Keratinocyte (primary cell): ENCODE results near the gene PRIMPOL. TPM values are rescaled to one million over a fixed set of nuclear protein-coding genes. Genes with fewer than 3 reads are reported as not detected.

ENCODE experiments used
- DNase-seq: peaks from one replicate; pipeline ENCODE4 v3.0.0-alpha.2; 2011; ENCODE audit warnings: low read depth, missing footprints, low spot score
- FAIRE-seq: peaks from 2 replicates; lab custom pipeline; 2011; peaks lifted over from hg19 to GRCh38; lab: Jason Lieb, UNC
- H2AFZ ChIP-seq: 2 replicates; pipeline ENCODE4 v1.6.0; 2012; ENCODE audit warnings: low read length, control low read depth, inconsistent platforms; ENCODE audit not compliant: control insufficient read depth
- H3K27ac ChIP-seq: 2 replicates; pipeline ENCODE4 v1.5.1; 2011; ENCODE audit warnings: low read length; ENCODE audit not compliant: control insufficient read depth, insufficient read depth
- H3K27me3 ChIP-seq: 3 replicates; pipeline ENCODE4 v1.6.0; 2011; ENCODE audit warnings: low read length; ENCODE audit not compliant: control insufficient read depth, insufficient read depth; ENCODE audit errors: extremely low read depth
- H3K36me3 ChIP-seq, 2 experiments: 2 replicates in 1 of 2; 3 replicates in 1 of 2; pipeline ENCODE4 v1.5.1; 2011; ENCODE audit warnings: low read length in 2 of 2, mild to moderate bottlenecking in 1 of 2; ENCODE audit not compliant: control insufficient read depth in 2 of 2, insufficient read depth in 2 of 2; ENCODE audit errors: extremely low read depth in 1 of 2
- H3K4me1 ChIP-seq: 3 replicates; pipeline ENCODE4 v1.5.1; 2011; ENCODE audit warnings: low read length; ENCODE audit not compliant: control insufficient read depth, insufficient read depth; ENCODE audit errors: extremely low read depth
- H3K4me2 ChIP-seq: 3 replicates; pipeline ENCODE4 v1.6.0; 2011; ENCODE audit warnings: low read depth, low read length; ENCODE audit not compliant: control insufficient read depth, insufficient read depth; ENCODE audit errors: extremely low read depth
- H3K4me3 ChIP-seq, 3 experiments: fragments of 200-600 bp in 1 of 3; sonication (generic) in 1 of 3; 2 replicates in 2 of 3; 3 replicates in 1 of 3; pipeline ENCODE4 v1.5.1; 2011 to 2016; ENCODE audit warnings: low read length in 3 of 3, mild to moderate bottlenecking in 3 of 3, control low read depth in 2 of 3, inconsistent platforms in 1 of 3, low read depth in 1 of 3, mixed read lengths in 1 of 3, mixed run types in 1 of 3, moderate library complexity in 1 of 3; ENCODE audit not compliant: control insufficient read depth in 2 of 3, insufficient read depth in 2 of 3; ENCODE audit errors: extremely low read depth in 1 of 3
- H3K79me2 ChIP-seq: 2 replicates; pipeline ENCODE4 v1.6.0; 2012; ENCODE audit warnings: low read length; ENCODE audit not compliant: control insufficient read depth, insufficient read depth
- H3K9ac ChIP-seq: 3 replicates; pipeline ENCODE4 v1.6.0; 2011; ENCODE audit warnings: low read length; ENCODE audit not compliant: control insufficient read depth, insufficient read depth; ENCODE audit errors: extremely low read depth
- H3K9me1 ChIP-seq: 3 replicates; pipeline ENCODE4 v1.6.0; 2011; ENCODE audit warnings: low read length; ENCODE audit not compliant: control insufficient read depth, insufficient read depth; ENCODE audit errors: extremely low read depth
- H3K9me3 ChIP-seq: 2 replicates; pipeline ENCODE4 v1.5.1; 2012; ENCODE audit warnings: low read depth, low read length; ENCODE audit not compliant: control insufficient read depth
- H4K20me1 ChIP-seq: 3 replicates; pipeline ENCODE4 v1.6.0; 2011; ENCODE audit warnings: low read length; ENCODE audit not compliant: control insufficient read depth, insufficient read depth; ENCODE audit errors: extremely low read depth
- CTCF ChIP-seq, 3 experiments: IDR thresholded peaks in 1 of 3; conservative IDR thresholded peaks in 1 of 3; optimal IDR thresholded peaks in 1 of 3; 2 replicates in 2 of 3; 3 replicates in 1 of 3; pipeline versions ENCODE3 to v1.5.1; 2011; ENCODE audit warnings: low read length in 3 of 3, mild to moderate bottlenecking in 3 of 3, moderate library complexity in 2 of 3, control low read depth in 1 of 3, inconsistent platforms in 1 of 3; ENCODE audit not compliant: insufficient read depth in 2 of 3; ENCODE audit errors: extremely low read depth in 1 of 3
- EZH2 ChIP-seq: IDR thresholded peaks from one replicate; pipeline ENCODE4 v1.6.1; 2012; ENCODE audit warnings: inconsistent platforms, mild to moderate bottlenecking, low read length, moderate library complexity
- dilution Hi-C: fragments of 300-500 bp; cut with MboI; formaldehyde crosslinking; loops from one replicate; pipeline ENCODE4 v1.7.0; 2020; ENCODE audit warnings: low sequenced_read_pairs; ENCODE audit not compliant: extremely low pct_ligation_motif_present
- polyA plus RNA-seq, 5 experiments: library from polyadenylated mRNA; depleted of rRNA in 3 of 5; stranded (reverse) in 3 of 5; stranded (forward) in 1 of 5; unstranded in 1 of 5; fragments of >200 nt; gene quantifications; 1 replicate in 1 of 5; 2 replicates in 3 of 5; 3 replicates in 1 of 5; pipeline versions ENCODE4 v1.2.1 to v1.2.3, GENCODE V29; 2011 to 2012; ENCODE audit warnings: missing spikeins in 2 of 5, low read depth in 1 of 5, low replicate concordance in 1 of 5

PRIMPOL gene
- polyA plus RNA-seq, 1 donor (not counting 4 experiments of a cell fraction or from before 2014, with no cell fraction given) = 22.8 TPM

GRCh38 chr4:184732126-184732525, 82.6 kb downstream of the PRIMPOL start:
- H3K27ac ChIP-seq = peak overlapping the region; percentile 85
- H3K36me3 ChIP-seq = peaks cover 0 to 7% of the 10 kb centered on the region in 2 experiments
- H3K4me2 ChIP-seq = peak overlapping the region; percentile 92
- peak overlapping the region; percentile 95 for H3K9ac ChIP-seq
- dilution Hi-C loops = no loop called here
- no peaks in the 10 kb centered on the region for H3K9me1 ChIP-seq
- FAIRE-seq (peak; percentile 26), DNase-seq (no peak)
- H2AFZ ChIP-seq = no peak overlapping the region
- H3K9me3 ChIP-seq = no peaks in the 10 kb centered on the region
- TF ChIP-seq CTCF (optimal IDR thresholded peaks at IDR 0.05 in 1 of 3, IDR thresholded peaks at IDR 0.05 in 1 of 3, conservative IDR thresholded peaks at IDR 0.05 in 1 of 3; ENCODE audit: extremely low read depth in 1 of 3, insufficient read depth in 2 of 3, low read length in 3 of 3) (no peak), EZH2 (no peak)
- peaks cover 38% of the 10 kb centered on the region for H3K79me2 ChIP-seq
- H3K27me3 ChIP-seq = no peaks in the 10 kb centered on the region
- H3K4me3 ChIP-seq = peak overlapping the region in 2 of 3 experiments; percentile 97 to 98
- peaks cover 37% of the 10 kb centered on the region for H3K4me1 ChIP-seq
- no peaks in the 10 kb centered on the region for H4K20me1 ChIP-seq

- Histone ChIP-seq H3K27me3 (no peaks in the 10 kb centered on the region), H3K4me3 (peak within 1 kb of the TSS; percentile 73 to 98 (median 97)), H3K9me3 (no peaks in the 10 kb centered on the region), H3K79me2 (peaks cover 30% of the 10 kb centered on the region), H3K9me1 (no peaks in the 10 kb centered on the region), H3K4me2 (peak within 1 kb of the TSS; percentile 92), H4K20me1 (no peaks in the 10 kb centered on the region), H3K9ac (peak within 1 kb of the TSS; percentile 95), H3K27ac (peak within 1 kb of the TSS; percentile 85), H2AFZ (peak within 1 kb of the TSS; percentile 96), H3K36me3 (no peaks in the 10 kb centered on the region), H3K4me1 (peaks cover 30% of the 10 kb centered on the region)
- dilution Hi-C loops = no loop called here
- DNase-seq (peak; percentile 91), FAIRE-seq (peak; percentile 29)
- no peak for TF ChIP-seq CTCF (optimal IDR thresholded peaks at IDR 0.05 in 1 of 3, IDR thresholded peaks at IDR 0.05 in 1 of 3, conservative IDR thresholded peaks at IDR 0.05 in 1 of 3; ENCODE audit: extremely low read depth in 1 of 3, insufficient read depth in 2 of 3, low read length in 3 of 3)
- no peak for TF ChIP-seq EZH2
Measured at GRCh38 chr4:184733654-184734524, 84.4 kb downstream of the PRIMPOL start, which contains the start of gene CENPU. Gene CENPU (minus strand): TSS chr4:184734096. CDS start chr4:184734062, 34 bp downstream.
